GM23338 (cell line): ENCODE measurements around the gene NDST4.

ENCODE experiments used
- EZH2 ChIP-seq: fragments of 200-600 bp; sonication (generic); IDR thresholded peaks from one replicate; pipeline ENCODE4 v1.8.0; 2017; ENCODE audit warnings: antibody characterized with exemption, mild to moderate bottlenecking, low read depth; ENCODE audit not compliant: unreplicated experiment
- JUNB ChIP-seq: IDR thresholded peaks from one replicate; pipeline ENCODE4 v1.6.1; 2016; ENCODE audit warnings: antibody characterized with exemption; ENCODE audit not compliant: unreplicated experiment
- POLR2AphosphoS5 ChIP-seq: IDR thresholded peaks from 2 replicates; pipeline ENCODE4 v1.6.1; 2016; ENCODE audit warnings: antibody characterized with exemption, low read depth
- TF ChIP-seq, protein P1 (sequence below), 2 experiments: fragments of 200-600 bp in 1 of 2; sonication (generic) in 1 of 2; conservative IDR thresholded peaks; 2 replicates each; pipeline versions ENCODE4 v1.5.1 to v1.6.1; 2016 to 2017; ENCODE audit warnings: antibody characterized with exemption in 2 of 2, low read depth in 2 of 2, mild to moderate bottlenecking in 2 of 2, moderate library complexity in 1 of 2
- TF ChIP-seq, protein P2 (sequence below): IDR thresholded peaks from one replicate; pipeline ENCODE4 v1.6.1; 2018; ENCODE audit warnings: antibody characterized with exemption; ENCODE audit not compliant: unreplicated experiment
- TF ChIP-seq, protein P3 (sequence below): IDR thresholded peaks from 2 replicates; pipeline ENCODE4 v1.6.1; 2016; ENCODE audit warnings: antibody characterized with exemption

DNA sequence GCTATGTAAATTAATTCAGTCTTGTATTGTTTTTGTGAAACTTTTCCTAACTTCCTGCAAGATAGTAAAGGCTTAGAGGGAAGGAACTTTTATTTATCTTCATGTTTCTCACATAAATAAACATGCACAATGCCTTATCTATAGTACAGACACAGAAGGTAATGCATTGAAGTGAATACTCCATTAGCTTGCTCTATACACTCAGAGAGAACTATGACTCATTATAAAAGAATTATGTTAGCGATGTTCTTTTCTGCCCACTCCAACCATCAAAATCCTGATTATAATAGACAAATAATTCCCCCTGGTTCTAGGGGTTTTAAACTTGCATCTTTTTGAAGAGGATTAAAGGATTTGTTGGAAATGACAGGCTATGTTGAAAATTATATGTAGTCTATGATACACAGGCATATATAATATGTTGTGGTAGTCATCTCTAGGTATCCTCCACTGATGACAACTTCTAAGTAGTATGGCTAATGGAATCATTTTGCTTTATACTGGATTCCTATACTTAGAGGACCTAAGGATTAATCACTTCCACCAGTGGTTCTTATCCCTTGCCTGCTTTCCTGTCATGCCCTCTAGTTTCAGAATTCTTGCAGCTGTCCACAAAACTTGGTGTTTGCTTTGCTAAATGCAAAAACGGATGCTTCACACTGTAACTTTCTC lies 115.7 kb downstream of the NDST4 start:
- TF ChIP-seq, protein P1, sequence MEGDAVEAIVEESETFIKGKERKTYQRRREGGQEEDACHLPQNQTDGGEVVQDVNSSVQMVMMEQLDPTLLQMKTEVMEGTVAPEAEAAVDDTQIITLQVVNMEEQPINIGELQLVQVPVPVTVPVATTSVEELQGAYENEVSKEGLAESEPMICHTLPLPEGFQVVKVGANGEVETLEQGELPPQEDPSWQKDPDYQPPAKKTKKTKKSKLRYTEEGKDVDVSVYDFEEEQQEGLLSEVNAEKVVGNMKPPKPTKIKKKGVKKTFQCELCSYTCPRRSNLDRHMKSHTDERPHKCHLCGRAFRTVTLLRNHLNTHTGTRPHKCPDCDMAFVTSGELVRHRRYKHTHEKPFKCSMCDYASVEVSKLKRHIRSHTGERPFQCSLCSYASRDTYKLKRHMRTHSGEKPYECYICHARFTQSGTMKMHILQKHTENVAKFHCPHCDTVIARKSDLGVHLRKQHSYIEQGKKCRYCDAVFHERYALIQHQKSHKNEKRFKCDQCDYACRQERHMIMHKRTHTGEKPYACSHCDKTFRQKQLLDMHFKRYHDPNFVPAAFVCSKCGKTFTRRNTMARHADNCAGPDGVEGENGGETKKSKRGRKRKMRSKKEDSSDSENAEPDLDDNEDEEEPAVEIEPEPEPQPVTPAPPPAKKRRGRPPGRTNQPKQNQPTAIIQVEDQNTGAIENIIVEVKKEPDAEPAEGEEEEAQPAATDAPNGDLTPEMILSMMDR (conservative IDR thresholded peaks at IDR 0.05; ENCODE audit: low read depth in 2 of 2), result no peak
- TF ChIP-seq JUNB, result no peak
- no peak for TF ChIP-seq POLR2AphosphoS5
- no peak for TF ChIP-seq EZH2
- TF ChIP-seq, protein P2, sequence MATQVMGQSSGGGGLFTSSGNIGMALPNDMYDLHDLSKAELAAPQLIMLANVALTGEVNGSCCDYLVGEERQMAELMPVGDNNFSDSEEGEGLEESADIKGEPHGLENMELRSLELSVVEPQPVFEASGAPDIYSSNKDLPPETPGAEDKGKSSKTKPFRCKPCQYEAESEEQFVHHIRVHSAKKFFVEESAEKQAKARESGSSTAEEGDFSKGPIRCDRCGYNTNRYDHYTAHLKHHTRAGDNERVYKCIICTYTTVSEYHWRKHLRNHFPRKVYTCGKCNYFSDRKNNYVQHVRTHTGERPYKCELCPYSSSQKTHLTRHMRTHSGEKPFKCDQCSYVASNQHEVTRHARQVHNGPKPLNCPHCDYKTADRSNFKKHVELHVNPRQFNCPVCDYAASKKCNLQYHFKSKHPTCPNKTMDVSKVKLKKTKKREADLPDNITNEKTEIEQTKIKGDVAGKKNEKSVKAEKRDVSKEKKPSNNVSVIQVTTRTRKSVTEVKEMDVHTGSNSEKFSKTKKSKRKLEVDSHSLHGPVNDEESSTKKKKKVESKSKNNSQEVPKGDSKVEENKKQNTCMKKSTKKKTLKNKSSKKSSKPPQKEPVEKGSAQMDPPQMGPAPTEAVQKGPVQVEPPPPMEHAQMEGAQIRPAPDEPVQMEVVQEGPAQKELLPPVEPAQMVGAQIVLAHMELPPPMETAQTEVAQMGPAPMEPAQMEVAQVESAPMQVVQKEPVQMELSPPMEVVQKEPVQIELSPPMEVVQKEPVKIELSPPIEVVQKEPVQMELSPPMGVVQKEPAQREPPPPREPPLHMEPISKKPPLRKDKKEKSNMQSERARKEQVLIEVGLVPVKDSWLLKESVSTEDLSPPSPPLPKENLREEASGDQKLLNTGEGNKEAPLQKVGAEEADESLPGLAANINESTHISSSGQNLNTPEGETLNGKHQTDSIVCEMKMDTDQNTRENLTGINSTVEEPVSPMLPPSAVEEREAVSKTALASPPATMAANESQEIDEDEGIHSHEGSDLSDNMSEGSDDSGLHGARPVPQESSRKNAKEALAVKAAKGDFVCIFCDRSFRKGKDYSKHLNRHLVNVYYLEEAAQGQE, result no peak
- TF ChIP-seq, protein P3, sequence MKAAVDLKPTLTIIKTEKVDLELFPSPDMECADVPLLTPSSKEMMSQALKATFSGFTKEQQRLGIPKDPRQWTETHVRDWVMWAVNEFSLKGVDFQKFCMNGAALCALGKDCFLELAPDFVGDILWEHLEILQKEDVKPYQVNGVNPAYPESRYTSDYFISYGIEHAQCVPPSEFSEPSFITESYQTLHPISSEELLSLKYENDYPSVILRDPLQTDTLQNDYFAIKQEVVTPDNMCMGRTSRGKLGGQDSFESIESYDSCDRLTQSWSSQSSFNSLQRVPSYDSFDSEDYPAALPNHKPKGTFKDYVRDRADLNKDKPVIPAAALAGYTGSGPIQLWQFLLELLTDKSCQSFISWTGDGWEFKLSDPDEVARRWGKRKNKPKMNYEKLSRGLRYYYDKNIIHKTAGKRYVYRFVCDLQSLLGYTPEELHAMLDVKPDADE, result no peak
